Measurements from ENCODE around the gene NEGR1.
"Not testable (repeated sequence)": the region's sequence is repeated elsewhere in the genome, so short reads cannot be mapped to it uniquely, and the experiment has no call there.

Gene NEGR1

GRCh38 chr1:72282271-72283021 lies at the start of gene NEGR1:
Gene NEGR1, minus strand, starts transcription at chr1:72282539.
- DNase-seq, result peak; percentile 68 to 74

- DNase-seq, result no peak
Measured at GRCh38 chr1:72326494-72326893, 44.2 kb upstream of the NEGR1 start.

- DNase-seq, result no peak
Measured at GRCh38 chr1:72324451-72324850, 42.1 kb upstream of the NEGR1 start.

DNA sequence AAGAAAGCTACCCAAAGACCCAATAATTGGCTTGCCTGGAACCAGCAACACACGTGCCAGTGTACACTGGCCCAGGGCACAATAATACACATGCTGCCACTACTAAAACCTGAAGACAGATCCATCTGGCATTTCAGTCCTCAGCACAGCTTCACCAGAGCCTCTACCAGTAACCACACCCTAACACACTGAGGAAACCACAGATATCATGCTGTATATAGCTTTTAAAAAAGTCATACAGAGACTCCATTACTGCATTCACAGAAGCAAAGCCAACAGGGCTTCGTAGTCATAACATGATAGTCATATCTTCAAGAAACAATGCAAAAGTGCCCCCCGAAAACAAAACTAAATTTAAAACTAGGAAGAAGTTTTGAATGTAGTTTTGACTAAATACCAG lies 40.6 kb upstream of the NEGR1 start:
- no peak for DNase-seq

DNA sequence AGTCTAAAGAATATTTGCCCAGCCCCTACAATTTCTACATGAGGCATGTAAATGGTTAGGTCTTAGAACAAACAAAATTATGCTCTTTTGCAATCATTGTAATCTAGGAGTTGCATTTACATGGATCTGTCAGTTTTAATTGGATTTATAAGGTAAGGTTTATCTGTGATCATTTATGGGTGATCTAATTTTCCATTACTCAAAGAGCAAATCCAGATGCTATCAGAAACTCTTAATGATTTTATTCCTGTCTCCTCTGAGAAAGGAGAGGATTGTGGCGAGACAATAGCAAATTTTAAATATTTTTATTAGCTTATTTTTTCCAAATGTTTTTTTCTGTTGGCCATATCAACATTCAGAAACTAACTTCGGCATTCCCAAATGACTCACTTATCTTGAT lies 14.2 kb upstream of the NEGR1 start:
- no peak for DNase-seq

GRCh38 chr1:72288886-72289285 lies 6.5 kb upstream of the NEGR1 start:
- no peak for DNase-seq

- no peak for DNase-seq
Measured at GRCh38 chr1:72286401-72286800, 4.1 kb upstream of the NEGR1 start.

DNA sequence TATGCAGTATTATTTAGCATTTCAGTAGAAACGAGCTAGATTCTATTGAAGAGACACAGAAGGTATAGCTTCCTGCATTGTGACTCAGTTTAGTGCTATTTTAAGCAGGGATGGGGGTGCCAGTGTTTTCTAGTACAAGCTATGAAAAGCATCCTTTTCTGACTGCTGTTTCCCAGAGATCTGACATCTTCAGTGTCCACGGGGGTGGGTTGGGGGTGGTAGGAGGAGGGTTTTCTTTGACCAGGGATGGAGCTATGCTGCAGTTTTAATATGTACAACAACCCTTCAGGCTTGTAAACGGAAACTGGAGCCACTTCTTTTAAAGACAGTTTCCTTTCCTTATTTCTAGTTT lies 2.7 kb upstream of the NEGR1 start:
- no peak for DNase-seq

GRCh38 chr1:72284348-72285073 lies 2.2 kb upstream of the NEGR1 start:
- peak; percentile 40 to 55 for DNase-seq

GRCh38 chr1:72284084-72284347 lies 1.7 kb upstream of the NEGR1 start:
- DNase-seq, result no peak

GRCh38 chr1:72283307-72284083 lies 1.2 kb upstream of the NEGR1 start:
- DNase-seq, result peak; percentile 30 to 40

DNA sequence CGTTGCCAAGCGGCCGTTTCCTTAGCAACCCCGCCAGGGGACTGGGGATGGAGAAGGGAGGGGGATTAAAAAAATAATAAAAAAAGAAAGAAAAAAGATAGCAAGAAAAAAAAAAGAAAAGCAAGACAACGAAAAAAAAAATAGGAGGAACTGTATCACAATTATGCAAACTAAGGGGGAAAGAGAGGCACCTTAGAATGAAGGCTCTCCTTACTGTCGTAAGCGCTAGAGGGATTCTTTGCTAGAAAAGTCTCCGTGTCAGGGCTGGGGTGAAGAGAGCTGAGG lies 625 bp upstream of the NEGR1 start:
- no peak for DNase-seq

DNA sequence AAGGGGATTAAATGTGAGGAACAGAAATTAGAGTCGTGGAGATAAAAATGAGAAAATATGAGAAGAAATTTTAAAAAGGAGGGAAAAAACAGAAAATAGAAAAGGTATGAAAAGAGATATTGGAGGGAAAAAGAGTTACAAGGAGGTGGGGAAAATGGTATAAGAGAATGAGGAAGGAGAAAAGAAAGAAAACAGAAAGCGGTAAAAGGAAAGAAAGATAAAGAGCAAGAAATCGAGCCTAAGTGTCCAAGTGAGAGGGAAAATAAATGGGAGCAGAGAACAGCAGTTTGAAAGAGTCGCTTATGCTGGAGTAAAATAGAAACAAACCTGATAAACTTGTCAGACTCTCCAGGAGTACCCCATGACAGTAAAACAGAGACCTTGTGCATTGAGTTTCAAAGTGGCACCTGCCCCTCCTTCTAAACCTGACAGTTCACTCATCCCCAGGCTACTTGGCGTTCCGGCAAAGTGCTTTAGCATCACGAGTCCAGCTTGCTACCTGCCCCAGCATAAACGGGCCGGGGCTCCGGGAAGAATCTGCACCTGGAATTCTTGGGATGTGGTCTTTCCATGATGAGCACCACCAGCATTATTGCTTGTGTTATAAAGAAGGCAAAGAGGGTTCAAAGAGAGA lies 585 bp downstream of the NEGR1 start:
- DNase-seq, result peak in 1 of 2 experiments; percentile 18

- DNase-seq, result no peak
Measured at GRCh38 chr1:72281144-72281543, 1.2 kb downstream of the NEGR1 start.

GRCh38 chr1:72280711-72281110 lies 1.6 kb downstream of the NEGR1 start:
- DNase-seq, result no peak

DNA sequence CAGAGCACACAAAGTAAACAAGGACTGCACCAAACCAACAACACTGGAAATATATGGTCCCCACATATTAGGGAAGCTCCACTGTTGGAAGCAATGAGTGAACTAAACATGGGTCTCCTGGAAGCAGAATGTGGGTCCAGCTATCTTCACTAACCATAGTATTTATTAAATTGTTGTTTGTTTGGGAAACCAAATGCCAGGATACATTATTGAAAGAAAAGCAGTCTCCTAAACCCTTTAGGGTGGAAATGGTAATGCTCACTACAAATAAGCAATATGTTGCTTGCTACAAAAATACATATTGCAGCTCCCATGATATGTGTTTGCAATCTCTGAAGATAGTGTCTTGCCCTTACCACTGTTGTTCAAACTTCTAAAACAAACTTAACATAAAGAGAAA lies 2.2 kb downstream of the NEGR1 start:
- no peak for DNase-seq

- no peak for DNase-seq
Measured at GRCh38 chr1:72278461-72278860, 3.9 kb downstream of the NEGR1 start.

DNA sequence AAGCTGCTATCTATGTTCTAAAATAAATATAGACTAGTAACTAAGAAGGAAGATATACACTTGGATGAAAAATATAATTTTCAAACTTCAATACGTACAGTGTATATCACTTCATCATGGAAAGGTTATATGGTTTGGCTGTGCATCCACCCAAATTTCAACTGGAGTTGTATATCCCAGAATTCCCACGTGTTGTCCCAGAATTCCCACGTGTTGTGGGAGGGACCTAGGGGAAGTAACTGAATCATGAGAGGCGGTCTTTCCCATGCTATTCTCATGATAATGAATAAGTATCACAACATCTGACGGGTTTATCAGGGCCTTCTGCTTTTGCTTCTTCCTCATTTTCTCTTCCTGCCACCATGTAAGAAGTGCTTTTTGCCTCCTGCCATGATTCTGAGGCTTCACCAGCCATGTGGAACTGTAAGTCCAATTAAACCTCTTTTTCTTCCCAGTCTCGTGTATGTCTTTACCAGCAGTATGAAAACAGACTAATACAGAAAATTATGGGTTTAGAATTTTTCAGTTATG lies 10.7 kb downstream of the NEGR1 start:
- DNase-seq, result no peak

GRCh38 chr1:72262735-72263134 lies 19.6 kb downstream of the NEGR1 start:
- DNase-seq, result no peak

- DNase-seq, result no peak
Measured at GRCh38 chr1:72253132-72253531, 29.2 kb downstream of the NEGR1 start.

- DNase-seq, result no peak
Measured at GRCh38 chr1:72241397-72241796, 40.9 kb downstream of the NEGR1 start.

DNA sequence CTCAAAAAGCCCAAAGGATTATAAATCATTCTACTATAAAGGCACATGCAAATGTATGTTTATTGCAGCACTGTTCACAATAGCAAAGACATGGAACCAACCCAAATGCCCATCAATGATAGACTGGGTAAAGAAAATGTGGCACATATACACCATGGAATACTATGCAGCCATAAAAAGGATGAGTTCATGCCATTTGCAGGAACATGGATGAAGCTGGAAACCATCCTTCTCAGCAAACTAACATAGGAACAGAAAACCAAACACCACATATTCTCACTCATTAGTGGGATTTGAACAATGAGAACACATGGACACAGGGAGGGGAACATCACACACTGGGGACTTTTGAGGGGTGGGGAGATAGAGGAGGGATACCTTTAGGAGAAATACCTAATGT lies 46.4 kb downstream of the NEGR1 start:
- DNase-seq, result not testable (repeated sequence)

- no peak for DNase-seq
Measured at GRCh38 chr1:72235062-72235461, 47.3 kb downstream of the NEGR1 start.

DNA sequence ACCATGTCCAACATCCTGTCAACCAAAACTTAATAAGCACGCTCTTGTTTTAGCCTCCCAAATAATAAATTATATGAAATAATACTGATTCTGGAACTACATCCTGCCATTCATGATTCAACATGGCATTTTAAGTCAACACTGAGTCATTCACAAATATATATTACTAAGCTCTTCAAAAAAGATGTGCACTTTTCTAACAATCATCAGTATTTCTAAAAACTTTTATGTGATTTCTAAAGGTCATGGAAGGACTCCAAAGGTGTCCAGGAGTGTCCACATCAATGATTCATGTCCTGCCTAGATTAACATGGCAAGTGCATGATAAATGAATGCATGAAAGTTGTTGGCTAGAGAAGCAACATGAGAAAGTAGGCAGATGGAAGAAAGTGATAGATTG lies 51.6 kb downstream of the NEGR1 start:
- no peak for DNase-seq

All from activated T-cell treated with anti-CD3 and anti-CD28 coated beads, Interleukin-2, amount 50 U/mL, for 48 hours (primary cell).